ENCODE measurements around the gene SEPTIN14. TPM values are rescaled to one million over a fixed set of nuclear protein-coding genes. Genes with fewer than 3 reads are reported as not detected.
"Not testable (repeated sequence)": the region's sequence is repeated elsewhere in the genome, so short reads cannot be mapped to it uniquely, and the experiment has no call there.

Gene SEPTIN14
- total and polyA plus RNA-seq, 8 donors: not detected

DNA sequence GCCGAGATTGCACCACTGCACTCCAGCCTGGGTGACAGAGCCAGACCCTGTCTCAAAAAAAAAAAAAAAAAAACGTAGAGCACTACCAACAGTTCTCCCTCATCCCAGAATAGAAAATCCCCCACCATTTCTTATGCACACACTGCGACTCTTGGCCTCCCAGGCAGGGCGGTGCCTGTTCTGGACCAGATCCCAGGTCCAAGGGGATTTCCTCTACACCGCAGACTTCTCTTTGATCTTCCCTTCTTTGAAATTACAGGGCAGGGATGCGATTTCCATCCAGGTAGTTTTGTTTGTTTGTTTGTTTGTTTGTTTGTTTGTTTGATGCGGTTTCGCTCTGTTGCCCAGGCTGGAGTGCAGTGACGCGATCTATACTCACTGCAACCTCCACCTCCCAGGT, 91.8 kb downstream of the SEPTIN14 start:
- no peak overlapping the region for H3K27ac ChIP-seq
- peaks cover 0 to 5% (median 0%) of the 10 kb centered on the region in 4 donors for H3K4me1 ChIP-seq
- TF ChIP-seq, protein P1, sequence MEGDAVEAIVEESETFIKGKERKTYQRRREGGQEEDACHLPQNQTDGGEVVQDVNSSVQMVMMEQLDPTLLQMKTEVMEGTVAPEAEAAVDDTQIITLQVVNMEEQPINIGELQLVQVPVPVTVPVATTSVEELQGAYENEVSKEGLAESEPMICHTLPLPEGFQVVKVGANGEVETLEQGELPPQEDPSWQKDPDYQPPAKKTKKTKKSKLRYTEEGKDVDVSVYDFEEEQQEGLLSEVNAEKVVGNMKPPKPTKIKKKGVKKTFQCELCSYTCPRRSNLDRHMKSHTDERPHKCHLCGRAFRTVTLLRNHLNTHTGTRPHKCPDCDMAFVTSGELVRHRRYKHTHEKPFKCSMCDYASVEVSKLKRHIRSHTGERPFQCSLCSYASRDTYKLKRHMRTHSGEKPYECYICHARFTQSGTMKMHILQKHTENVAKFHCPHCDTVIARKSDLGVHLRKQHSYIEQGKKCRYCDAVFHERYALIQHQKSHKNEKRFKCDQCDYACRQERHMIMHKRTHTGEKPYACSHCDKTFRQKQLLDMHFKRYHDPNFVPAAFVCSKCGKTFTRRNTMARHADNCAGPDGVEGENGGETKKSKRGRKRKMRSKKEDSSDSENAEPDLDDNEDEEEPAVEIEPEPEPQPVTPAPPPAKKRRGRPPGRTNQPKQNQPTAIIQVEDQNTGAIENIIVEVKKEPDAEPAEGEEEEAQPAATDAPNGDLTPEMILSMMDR (IDR thresholded peaks at IDR 0.05): no peak
- 45 to 71% (median 57%) methylated on average over 10 of the region's 10 CpGs for WGBS, 5 donors
- peak in 1 of 2 donors; percentile 40 for DNase-seq
- no peaks in the 10 kb centered on the region for H3K9me3 ChIP-seq
- no peaks in the 10 kb centered on the region for H3K27me3 ChIP-seq
- intact Hi-C loops (cut with DNase I; ENCODE audit: low total_unique reads): no loop called here
- H3K4me3 ChIP-seq: no peak overlapping the region
- no peaks in the 10 kb centered on the region for H3K36me3 ChIP-seq

DNA sequence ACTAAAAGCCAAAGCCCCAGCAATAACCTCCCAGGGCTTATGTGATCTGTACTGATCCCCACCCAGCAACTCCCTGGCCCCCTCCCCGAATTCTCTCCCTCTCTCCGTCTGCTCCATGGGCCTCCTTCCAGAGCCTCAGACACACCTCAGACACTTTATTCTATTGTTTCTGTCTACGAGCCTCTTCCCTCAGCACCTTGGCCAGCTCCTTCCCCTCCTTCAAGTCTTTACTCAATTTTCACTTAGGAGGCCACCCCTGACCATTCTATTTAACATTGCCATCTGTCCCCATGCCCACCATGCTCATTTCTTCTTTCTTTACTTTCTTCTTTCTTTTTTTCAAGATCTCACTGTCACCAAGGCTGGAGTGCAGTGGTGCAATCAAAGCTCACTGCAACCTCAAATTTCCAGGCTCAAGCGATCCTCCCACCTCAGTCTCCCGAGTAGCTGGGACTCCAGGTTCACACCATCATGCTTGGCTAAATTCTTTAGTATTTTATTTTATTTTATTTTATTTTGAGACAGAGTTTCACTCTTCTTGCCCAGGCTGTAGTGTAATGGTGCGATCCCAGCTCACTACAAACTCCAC, 109.2 kb downstream of the SEPTIN14 start:
- H3K27me3 ChIP-seq; intact Hi-C loops (cut with DNase I; ENCODE audit: low total_unique reads); H3K9me3 ChIP-seq; H3K4me3 ChIP-seq; H3K4me1 ChIP-seq; H3K36me3 ChIP-seq; H3K27ac ChIP-seq; DNase-seq: not testable (repeated sequence)
- WGBS, 5 donors: 59 to 66% (median 62%) methylated on average over 6 of the region's 6 CpGs

DNA sequence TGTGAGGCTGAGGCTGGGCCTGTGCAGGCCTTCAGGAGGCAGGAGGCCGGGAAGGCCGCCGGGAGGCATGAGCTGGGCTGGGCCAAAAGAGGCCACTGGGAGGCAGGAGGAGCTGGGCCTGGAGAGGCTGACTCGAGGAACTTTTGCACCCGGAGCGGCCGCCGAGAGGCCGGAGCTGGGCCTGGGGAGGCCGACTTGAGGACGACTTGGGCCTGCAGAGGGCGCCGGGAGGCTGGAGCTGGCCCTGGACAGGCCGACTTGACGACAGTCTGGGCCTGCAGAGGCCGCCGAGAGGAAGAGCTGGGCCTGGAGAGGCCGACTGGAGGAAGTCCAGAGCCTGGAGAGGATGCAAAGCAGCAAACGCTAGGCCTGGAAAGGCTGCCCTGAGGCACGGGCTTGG, 117.8 kb downstream of the SEPTIN14 start:
- H3K4me3 ChIP-seq; H3K4me1 ChIP-seq; H3K27me3 ChIP-seq; DNase-seq; H3K9me3 ChIP-seq; H3K36me3 ChIP-seq; intact Hi-C loops (cut with DNase I; ENCODE audit: low total_unique reads); H3K27ac ChIP-seq: not testable (repeated sequence)
- WGBS, 5 donors: 86 to 96% (median 92%) methylated on average over 7 to 19 of the region's 20 CpGs

Small RNA genes within 50 kb of the gene (small RNA-seq; reads per million reads assigned to genes)
- gene AC092647.1: 0 reads per million in 4 donors
- gene AC092647.2: 0 reads per million in 4 donors
- gene RNU6-1126P: 0 reads per million in 4 donors

Other genes starting within 250 kb of the SEPTIN14 start
- 10 to 100 TPM in 3 of 5 donors, 1 to 10 TPM in 2; 2.9 to 18.3 (median 10.5) TPM for gene ZNF713, start 24.7 kb upstream of the SEPTIN14 start, total RNA-seq
- 1 to 10 TPM in 1 of 3 donors, under 1 TPM in 2; 0.61 to 1.5 (median 0.70) TPM for gene ZNF713, start 24.7 kb upstream of the SEPTIN14 start, polyA plus RNA-seq
- gene MRPS17, start 89.1 kb upstream of the SEPTIN14 start, total RNA-seq: 10 to 100 TPM in 1 of 5 donors, 1 to 10 TPM in 2, not detected in 2; 1.0 to 10.3 (median 2.3) TPM
- gene MRPS17, start 89.1 kb upstream of the SEPTIN14 start, polyA plus RNA-seq: 10 to 100 TPM; 11.0 to 15.0 (median 14.5) TPM
- 100 to 1,000 TPM in 1 of 5 donors, 10 to 100 TPM in 4; 38.8 to 133 (median 63.4) TPM for gene NIPSNAP2, start 101.8 kb upstream of the SEPTIN14 start, total RNA-seq
- 10 to 100 TPM; 35.6 to 70.7 (median 57.0) TPM for gene NIPSNAP2, start 101.8 kb upstream of the SEPTIN14 start, polyA plus RNA-seq
- 10 to 100 TPM in 1 of 5 donors, 1 to 10 TPM in 3, under 1 TPM in 1; 0.45 to 53.1 (median 3.8) TPM for gene PSPH, start 188.7 kb upstream of the SEPTIN14 start, total RNA-seq
- gene PSPH, start 188.7 kb upstream of the SEPTIN14 start, polyA plus RNA-seq: 10 to 100 TPM in 1 of 3 donors, 1 to 10 TPM in 2; 5.5 to 10.6 (median 7.3) TPM
- gene CCT6A, start 189.0 kb upstream of the SEPTIN14 start, total RNA-seq: 100 to 1,000 TPM in 3 of 5 donors, 10 to 100 TPM in 2; 36.8 to 200 (median 150) TPM
- gene CCT6A, start 189.0 kb upstream of the SEPTIN14 start, polyA plus RNA-seq: 100 to 1,000 TPM in 1 of 3 donors, 10 to 100 TPM in 2; 77.9 to 126 (median 78.4) TPM
- 100 to 1,000 TPM in 4 of 5 donors, 10 to 100 TPM in 1; 88.9 to 339 (median 120) TPM for gene SUMF2, start 201.5 kb upstream of the SEPTIN14 start, total RNA-seq
- gene SUMF2, start 201.5 kb upstream of the SEPTIN14 start, polyA plus RNA-seq: 10 to 100 TPM; 40.8 to 71.5 (median 68.2) TPM
- 10 to 100 TPM in 2 of 5 donors, 1 to 10 TPM in 1, not detected in 2; 1.5 to 39.3 (median 11.1) TPM for gene PHKG1, start 230.2 kb upstream of the SEPTIN14 start, total RNA-seq
- 1 to 10 TPM in 1 of 3 donors, under 1 TPM in 1, not detected in 1; 0.31 to 1.0 TPM for gene PHKG1, start 230.2 kb upstream of the SEPTIN14 start, polyA plus RNA-seq
- 100 to 1,000 TPM in 3 of 5 donors, 10 to 100 TPM in 2; 43.7 to 232 (median 149) TPM for gene CHCHD2, start 243.7 kb upstream of the SEPTIN14 start, total RNA-seq
- gene CHCHD2, start 243.7 kb upstream of the SEPTIN14 start, polyA plus RNA-seq: 100 to 1,000 TPM; 455 to 710 (median 659) TPM